Caco-2 (cell line): ENCODE measurements around the gene NLGN1. TPM values are rescaled to one million over a fixed set of nuclear protein-coding genes. Genes with fewer than 3 reads are reported as not detected.

Experiments
- BruUV-seq: library from RNA; stranded (reverse); fragments of 400-500 nt; replicated peaks from 2 replicates; lab custom pipeline; 2021; lab: Mats Ljungman, UMichigan
- CTCF ChIA-PET: fragments of 300-600 bp; sonication (Branson Sonifier 250); formaldehyde crosslinking; loops from one replicate; lab custom pipeline; 2022; ENCODE audit warnings: antibody characterized with exemption; lab: Charles Lee
- POLR2A ChIA-PET: fragments of 300-600 bp; sonication (Branson Sonifier 250); formaldehyde crosslinking; loops from one replicate; lab custom pipeline; 2022; ENCODE audit warnings: antibody characterized with exemption; lab: Charles Lee
- DNase-seq, 2 experiments: peaks; one replicate each; pipeline versions ENCODE4 v3.0.0 to v3.0.0-alpha.2; 2020 to 2022
- H3K27me3 ChIP-seq: replicated peaks from 2 replicates; pipeline ENCODE4 v1.6.0; 2011; ENCODE audit warnings: low read length; ENCODE audit not compliant: control insufficient read depth, insufficient read depth
- H3K36me3 ChIP-seq: 2 replicates; pipeline ENCODE4 v1.5.1; 2011; ENCODE audit warnings: low read length; ENCODE audit not compliant: control insufficient read depth, insufficient read depth
- H3K4me1 ChIP-seq: fragments of 250-450 bp; sonication (Bioruptor Pico); 2 replicates; pipeline ENCODE4 v1.5.1; 2020; ENCODE audit warnings: mild to moderate bottlenecking
- H3K4me3 ChIP-seq: 2 replicates; pipeline ENCODE4 v1.5.1; 2011; ENCODE audit warnings: low read depth, mild to moderate bottlenecking, control low read depth, low read length
- H3K9me3 ChIP-seq: fragments of 250-450 bp; sonication (Bioruptor Pico); 2 replicates; pipeline ENCODE4 v1.5.1; 2020; ENCODE audit warnings: mild to moderate bottlenecking, moderate library complexity
- H3K27ac Mint-ChIP-seq: one replicate; pipeline ENCODE4 v1.8.0; 2022; ENCODE audit warnings: mixed read lengths; ENCODE audit not compliant: unreplicated experiment
- H3K27me3 Mint-ChIP-seq: one replicate; pipeline ENCODE4 v1.8.0; 2022; ENCODE audit warnings: mixed read lengths; ENCODE audit not compliant: insufficient read depth, unreplicated experiment
- H3K36me3 Mint-ChIP-seq: one replicate; pipeline ENCODE4 v1.8.0; 2022; ENCODE audit warnings: mild to moderate bottlenecking, mixed read lengths; ENCODE audit not compliant: insufficient read depth, unreplicated experiment
- H3K4me1 Mint-ChIP-seq: one replicate; pipeline ENCODE4 v1.8.0; 2022; ENCODE audit warnings: low read depth, mixed read lengths; ENCODE audit not compliant: unreplicated experiment
- H3K4me3 Mint-ChIP-seq: one replicate; pipeline ENCODE4 v1.8.0; 2022; ENCODE audit warnings: mild to moderate bottlenecking, moderate library complexity, mixed read lengths; ENCODE audit not compliant: unreplicated experiment
- H3K9me3 Mint-ChIP-seq: one replicate; pipeline ENCODE4 v1.8.0; 2022; ENCODE audit warnings: mixed read lengths; ENCODE audit not compliant: unreplicated experiment
- CTCF ChIP-seq, 2 experiments: fragments of 200-600 bp in 1 of 2; IDR thresholded peaks; 1 replicate in 1 of 2; 2 replicates in 1 of 2; pipeline versions ENCODE4 v1.5.1 to v1.8.0; 2011 to 2022; ENCODE audit warnings: antibody characterized with exemption in 1 of 2, control low read depth in 1 of 2, inconsistent platforms in 1 of 2, low read depth in 1 of 2, low read length in 1 of 2, mild to moderate bottlenecking in 1 of 2, moderate library complexity in 1 of 2; ENCODE audit not compliant: insufficient read depth in 1 of 2, severe bottlenecking in 1 of 2, unreplicated experiment in 1 of 2
- intact Hi-C: fragments of 100-400 bp; cut with micrococcal nuclease; formaldehyde crosslinking; loops from one replicate; pipeline ENCODE4 v1.10.0; 2022; ENCODE audit not compliant: unreplicated experiment
- total RNA-seq: library from RNA; stranded (reverse); gene quantifications from 2 replicates; pipeline ENCODE4 v1.2.3, GENCODE V29; 2022

NLGN1 gene
- total RNA-seq, 1 experiment from 2014 or later = not detected

GRCh38 chr3:174159604-174160003, 762.1 kb downstream of the NLGN1 start:
- no peak overlapping the region for H3K27ac Mint-ChIP-seq
- H3K36me3 Mint-ChIP-seq = no peaks in the 10 kb centered on the region
- POLR2A ChIA-PET = no interaction called here
- no peak overlapping the region for H3K4me3 ChIP-seq
- H3K4me1 ChIP-seq = no peaks in the 10 kb centered on the region
- CTCF ChIA-PET = no interaction called here
- no peaks in the 10 kb centered on the region for H3K27me3 Mint-ChIP-seq
- H3K4me3 Mint-ChIP-seq = no peak overlapping the region
- H3K27me3 ChIP-seq = no peaks in the 10 kb centered on the region
- H3K4me1 Mint-ChIP-seq = no peaks in the 10 kb centered on the region
- H3K9me3 Mint-ChIP-seq = no peaks in the 10 kb centered on the region
- H3K36me3 ChIP-seq = no peaks in the 10 kb centered on the region
- no peak for DNase-seq
- intact Hi-C loops = no loop called here
- 0 out of 2 replicates have a peak, but pooled peaks cover under 1% of the 10 kb centered on the region for H3K9me3 ChIP-seq
- TF ChIP-seq CTCF (IDR thresholded peaks at IDR 0.05; ENCODE audit: insufficient read depth in 1 of 2, low read depth in 1 of 2, low read length in 1 of 2, severe bottlenecking in 1 of 2, unreplicated experiment in 1 of 2) = no peak
- BruUV-seq = no TSS peak

GRCh38 chr3:174162550-174162949, 765.0 kb downstream of the NLGN1 start:
- Mint-ChIP-seq H3K27ac (no peak overlapping the region), H3K4me3 (no peak overlapping the region), H3K27me3 (no peaks in the 10 kb centered on the region), H3K36me3 (no peaks in the 10 kb centered on the region), H3K9me3 (no peaks in the 10 kb centered on the region), H3K4me1 (no peaks in the 10 kb centered on the region)
- no peaks in the 10 kb centered on the region for H3K4me1 ChIP-seq
- intact Hi-C loops = no loop called here
- BruUV-seq = no TSS peak
- no peak for TF ChIP-seq CTCF (IDR thresholded peaks at IDR 0.05; ENCODE audit: insufficient read depth in 1 of 2, low read depth in 1 of 2, low read length in 1 of 2, severe bottlenecking in 1 of 2, unreplicated experiment in 1 of 2)
- no peaks in the 10 kb centered on the region for H3K27me3 ChIP-seq
- H3K36me3 ChIP-seq = no peaks in the 10 kb centered on the region
- CTCF ChIA-PET = no interaction called here
- no peak for DNase-seq
- POLR2A ChIA-PET = no interaction called here
- H3K4me3 ChIP-seq = no peak overlapping the region
- 0 out of 2 replicates have a peak, but pooled peaks cover 4% of the 10 kb centered on the region for H3K9me3 ChIP-seq

GRCh38 chr3:174168026-174168425, 770.5 kb downstream of the NLGN1 start:
- no peaks in the 10 kb centered on the region for H3K9me3 Mint-ChIP-seq
- no TSS peak for BruUV-seq

More at GRCh38 chr3:174168026-174168425, 770.5 kb downstream of the NLGN1 start:
- intact Hi-C loops = no loop called here
- no peak overlapping the region for H3K27ac Mint-ChIP-seq
- TF ChIP-seq CTCF (IDR thresholded peaks at IDR 0.05; ENCODE audit: insufficient read depth in 1 of 2, low read depth in 1 of 2, low read length in 1 of 2, severe bottlenecking in 1 of 2, unreplicated experiment in 1 of 2) = no peak
- no peaks in the 10 kb centered on the region for H3K27me3 Mint-ChIP-seq
- no peaks in the 10 kb centered on the region for H3K36me3 ChIP-seq
- H3K27me3 ChIP-seq = no peaks in the 10 kb centered on the region
- H3K36me3 Mint-ChIP-seq = no peaks in the 10 kb centered on the region
- ChIA-PET POLR2A (no interaction called here), CTCF (no interaction called here)
- DNase-seq = no peak
- H3K4me1 ChIP-seq = no peaks in the 10 kb centered on the region
- no peaks in the 10 kb centered on the region for H3K4me1 Mint-ChIP-seq
- no peak overlapping the region for H3K4me3 ChIP-seq
- H3K4me3 Mint-ChIP-seq = no peak overlapping the region
- 0 out of 2 replicates have a peak, but pooled peaks cover 4% of the 10 kb centered on the region for H3K9me3 ChIP-seq
